Activated naive CD4-positive, alpha-beta T cell treated with anti-CD3 and anti-CD28 coated beads, Interleukin-2, amount 50 U/mL, for 24 hours (primary cell): Measurements from ENCODE around the gene NAMPT.
"Not testable (repeated sequence)": the region's sequence is repeated elsewhere in the genome, so short reads cannot be mapped to it uniquely, and the experiment has no call there.

Experiments
- H3K27ac Mint-ChIP-seq: one replicate; pipeline ENCODE4 v1.8.0; 2021; ENCODE audit warnings: mild to moderate bottlenecking, mixed read lengths
- H3K27me3 Mint-ChIP-seq: one replicate; pipeline ENCODE4 v1.8.0; 2021; ENCODE audit warnings: mixed read lengths
- H3K36me3 Mint-ChIP-seq: one replicate; pipeline ENCODE4 v1.8.0; 2021; ENCODE audit warnings: mixed read lengths
- H3K4me1 Mint-ChIP-seq: one replicate; pipeline ENCODE4 v1.8.0; 2021; ENCODE audit warnings: mixed read lengths
- H3K4me3 Mint-ChIP-seq: one replicate; pipeline ENCODE4 v1.8.0; 2021; ENCODE audit warnings: mild to moderate bottlenecking, mixed read lengths
- H3K9me3 Mint-ChIP-seq: one replicate; pipeline ENCODE4 v1.8.0; 2021; ENCODE audit warnings: mixed read lengths

The NAMPT gene

DNA sequence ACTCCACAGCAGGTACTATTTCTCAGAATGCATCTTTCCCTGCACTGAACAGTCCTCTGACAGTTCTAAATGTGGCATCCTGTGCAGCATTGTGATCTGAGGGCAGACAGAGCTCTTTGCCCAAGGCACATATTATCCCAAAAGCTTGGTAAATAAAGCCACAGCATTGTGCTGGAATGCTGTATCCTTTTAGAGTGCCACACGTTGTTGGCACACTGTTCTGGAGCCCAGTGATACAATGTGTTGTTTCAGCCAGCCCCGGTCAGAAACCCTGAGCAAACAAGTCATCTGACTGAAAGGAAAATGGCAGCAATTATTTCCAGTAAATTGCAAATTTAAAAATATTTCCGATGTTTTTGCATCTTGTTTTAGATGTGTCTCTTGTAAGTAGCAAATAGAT is 45.4 kb downstream of the NAMPT start:
- Mint-ChIP-seq H3K27ac (no peak overlapping the region), H3K4me3 (no peak overlapping the region), H3K27me3 (no peaks in the 10 kb centered on the region), H3K4me1 (no peaks in the 10 kb centered on the region), H3K9me3 (no peaks in the 10 kb centered on the region), H3K36me3 (peaks cover 4% of the 10 kb centered on the region)

- Mint-ChIP-seq H3K4me1 (no peaks in the 10 kb centered on the region), H3K36me3 (peaks cover 3% of the 10 kb centered on the region), H3K27me3 (no peaks in the 10 kb centered on the region), H3K4me3 (no peak overlapping the region), H3K9me3 (no peaks in the 10 kb centered on the region), H3K27ac (no peak overlapping the region)
Observed at GRCh38 chr7:106238830-106239229, 46.0 kb downstream of the NAMPT start.

DNA sequence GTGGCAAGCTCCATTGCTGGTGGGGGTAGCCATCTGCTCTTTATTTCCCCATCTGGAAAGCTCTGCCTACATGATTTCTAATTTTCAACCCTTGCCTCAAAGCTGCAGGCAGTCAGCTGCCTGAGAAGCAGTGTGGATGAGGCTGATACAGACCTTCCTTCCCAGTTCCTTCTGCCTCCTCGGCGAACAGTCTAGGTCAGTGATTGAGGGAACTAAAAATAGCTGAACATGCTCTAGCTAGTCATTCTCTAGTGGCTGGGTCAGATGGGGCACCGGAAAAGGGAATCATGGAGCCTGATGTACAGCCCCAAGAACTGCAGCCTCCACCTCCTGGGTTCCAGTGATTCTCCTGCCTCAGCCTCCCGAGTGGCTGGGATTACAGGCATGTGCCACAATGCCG is 48.7 kb downstream of the NAMPT start:
- no peak overlapping the region for H3K4me3 Mint-ChIP-seq
- H3K27ac Mint-ChIP-seq: no peak overlapping the region
- no peaks in the 10 kb centered on the region for H3K9me3 Mint-ChIP-seq
- no peaks in the 10 kb centered on the region for H3K36me3 Mint-ChIP-seq
- no peaks in the 10 kb centered on the region for H3K4me1 Mint-ChIP-seq
- peaks cover 4% of the 10 kb centered on the region for H3K27me3 Mint-ChIP-seq

DNA sequence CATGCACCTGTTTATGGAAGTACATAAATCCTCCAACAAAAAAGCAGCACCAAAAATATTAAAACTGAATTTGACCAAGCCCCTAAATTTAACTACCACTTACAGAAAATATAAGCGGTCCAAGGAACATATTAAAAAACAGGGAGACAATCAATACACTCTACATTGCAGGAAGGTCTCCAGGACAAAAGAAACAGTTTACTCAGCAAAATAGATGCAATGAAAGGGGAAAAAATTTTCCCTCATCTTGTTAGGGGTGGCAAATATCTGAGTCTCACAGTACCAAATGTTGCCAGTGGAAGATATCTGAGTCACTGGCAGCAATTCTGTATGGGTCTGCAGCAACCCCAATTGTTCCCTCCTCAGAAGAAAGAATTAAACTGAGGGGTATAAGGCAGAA is 50.4 kb downstream of the NAMPT start:
- no peaks in the 10 kb centered on the region for H3K9me3 Mint-ChIP-seq

DNA sequence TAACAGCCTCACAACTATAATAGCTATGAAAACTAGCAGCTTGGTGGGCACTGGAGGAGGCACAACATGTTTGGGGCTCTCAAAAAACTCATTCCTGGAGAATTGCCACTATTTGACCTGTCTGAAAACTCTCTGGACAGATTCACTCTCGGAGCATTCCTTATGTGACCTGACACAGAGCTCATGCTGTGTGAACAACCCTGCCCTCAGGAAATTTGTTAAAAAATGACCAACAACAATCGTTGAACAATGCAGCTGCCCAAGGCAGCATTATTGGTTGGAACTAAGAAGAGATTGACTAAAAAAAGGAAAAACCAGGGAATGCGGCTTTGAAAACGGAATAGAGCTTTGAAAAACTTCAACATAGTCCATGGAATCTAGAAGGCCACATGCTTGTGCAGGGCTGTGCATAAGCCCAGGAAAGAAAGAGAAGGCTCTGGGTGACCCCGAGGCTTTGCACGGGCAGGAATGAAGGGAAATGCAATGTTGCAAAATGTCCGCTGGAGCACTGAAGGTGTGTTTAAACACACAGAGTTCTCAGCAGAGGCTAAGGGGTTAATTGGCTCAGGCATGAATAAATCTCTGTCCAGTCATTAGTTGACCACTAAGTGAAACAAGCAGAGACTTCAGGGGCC is 52.8 kb downstream of the NAMPT start:
- Mint-ChIP-seq H3K9me3 (no peaks in the 10 kb centered on the region), H3K27me3 (peaks cover 9% of the 10 kb centered on the region), H3K36me3 (no peaks in the 10 kb centered on the region), H3K27ac (no peak overlapping the region), H3K4me1 (no peaks in the 10 kb centered on the region), H3K4me3 (no peak overlapping the region)

More for the DNA sequence above, 50.4 kb downstream of the NAMPT start:
- H3K36me3 Mint-ChIP-seq: no peaks in the 10 kb centered on the region
- H3K27ac Mint-ChIP-seq: no peak overlapping the region
- H3K27me3 Mint-ChIP-seq: peaks cover 5% of the 10 kb centered on the region
- no peaks in the 10 kb centered on the region for H3K4me1 Mint-ChIP-seq
- no peak overlapping the region for H3K4me3 Mint-ChIP-seq

GRCh38 chr7:106225856-106226255 is 58.9 kb downstream of the NAMPT start:
- Mint-ChIP-seq H3K4me3 (no peak overlapping the region), H3K27ac (no peak overlapping the region), H3K27me3 (peaks cover 10% of the 10 kb centered on the region), H3K4me1 (no peaks in the 10 kb centered on the region), H3K36me3 (no peaks in the 10 kb centered on the region), H3K9me3 (no peaks in the 10 kb centered on the region)

GRCh38 chr7:106224797-106225196 is 60.0 kb downstream of the NAMPT start:
- H3K4me3 Mint-ChIP-seq: no peak overlapping the region
- H3K4me1 Mint-ChIP-seq: no peaks in the 10 kb centered on the region
- H3K27ac Mint-ChIP-seq: no peak overlapping the region
- no peaks in the 10 kb centered on the region for H3K9me3 Mint-ChIP-seq
- no peaks in the 10 kb centered on the region for H3K36me3 Mint-ChIP-seq
- H3K27me3 Mint-ChIP-seq: peaks cover 10% of the 10 kb centered on the region

DNA sequence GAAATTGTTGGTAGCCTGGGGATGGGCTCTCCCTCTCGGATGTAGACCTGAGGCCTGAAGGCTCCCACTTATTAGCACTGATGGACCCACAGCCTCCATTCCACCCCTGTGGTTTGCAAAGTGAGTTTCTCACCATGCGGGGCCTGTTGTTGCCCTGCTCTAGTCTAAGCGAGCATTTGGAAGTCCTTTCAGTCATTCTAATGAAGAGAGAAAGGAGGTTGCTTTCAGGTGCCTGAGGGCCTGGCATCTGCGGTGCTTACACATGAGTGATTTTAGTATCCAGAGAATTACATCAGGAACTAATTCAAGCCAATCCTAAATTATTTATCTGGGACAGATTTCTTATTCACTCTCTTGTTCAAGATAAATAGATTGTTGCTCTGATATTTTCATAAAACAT is 61.6 kb downstream of the NAMPT start:
- Mint-ChIP-seq H3K27ac (no peak overlapping the region), H3K4me3 (no peak overlapping the region), H3K36me3 (no peaks in the 10 kb centered on the region), H3K4me1 (no peaks in the 10 kb centered on the region), H3K27me3 (peaks cover 6% of the 10 kb centered on the region), H3K9me3 (no peaks in the 10 kb centered on the region)

DNA sequence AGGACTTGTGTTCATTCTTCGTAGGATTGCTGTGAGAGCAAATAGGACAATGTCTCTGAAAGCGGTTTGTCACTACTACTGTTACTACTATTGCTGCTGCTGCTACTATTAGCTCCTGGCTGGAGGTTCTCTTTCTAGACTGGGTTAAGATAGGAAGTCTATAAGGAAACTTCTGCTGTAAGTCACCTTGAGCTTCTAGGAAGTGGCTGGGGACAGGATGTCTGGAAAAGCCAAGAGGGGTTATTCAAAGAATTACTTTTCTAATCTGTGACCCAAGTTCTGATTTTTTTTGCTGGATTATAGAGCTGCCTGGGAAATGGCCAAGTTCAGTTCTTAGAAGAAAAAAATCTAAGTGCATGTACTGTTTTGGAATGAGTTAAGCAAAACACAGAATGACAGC is 62.2 kb downstream of the NAMPT start:
- H3K27ac Mint-ChIP-seq: no peak overlapping the region
- no peaks in the 10 kb centered on the region for H3K36me3 Mint-ChIP-seq
- H3K4me3 Mint-ChIP-seq: no peak overlapping the region
- H3K9me3 Mint-ChIP-seq: no peaks in the 10 kb centered on the region
- no peaks in the 10 kb centered on the region for H3K4me1 Mint-ChIP-seq
- H3K27me3 Mint-ChIP-seq: peaks cover 5% of the 10 kb centered on the region

- H3K9me3 Mint-ChIP-seq: no peaks in the 10 kb centered on the region
- H3K27me3 Mint-ChIP-seq: peaks cover 12% of the 10 kb centered on the region
- H3K27ac Mint-ChIP-seq: no peak overlapping the region
- no peak overlapping the region for H3K4me3 Mint-ChIP-seq
- H3K4me1 Mint-ChIP-seq: no peaks in the 10 kb centered on the region
- no peaks in the 10 kb centered on the region for H3K36me3 Mint-ChIP-seq
Observed at GRCh38 chr7:106220307-106220706, 64.5 kb downstream of the NAMPT start.

DNA sequence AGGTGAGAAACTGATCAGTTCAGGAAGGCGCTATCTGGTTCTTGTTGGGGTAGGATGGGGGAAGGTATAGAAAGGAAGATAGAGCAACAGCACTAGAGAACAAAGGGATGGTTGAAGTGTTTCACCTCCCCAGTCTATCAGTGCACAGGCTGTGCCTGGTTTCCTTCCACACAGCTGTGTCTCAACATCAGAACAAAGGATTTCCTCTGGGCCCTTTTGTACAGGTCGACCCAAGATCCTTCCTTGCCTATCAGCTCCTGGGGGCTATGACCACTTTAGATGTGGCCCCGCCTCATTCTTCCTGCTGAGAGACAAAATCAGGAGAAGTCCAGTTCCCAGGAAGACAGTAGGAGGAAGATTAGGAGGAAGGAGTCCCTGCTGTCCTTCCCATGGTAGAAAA is 65.6 kb downstream of the NAMPT start:
- Mint-ChIP-seq H3K4me1 (no peaks in the 10 kb centered on the region), H3K36me3 (no peaks in the 10 kb centered on the region), H3K27ac (no peak overlapping the region), H3K9me3 (no peaks in the 10 kb centered on the region), H3K4me3 (no peak overlapping the region), H3K27me3 (peaks cover 7% of the 10 kb centered on the region)

- H3K36me3 Mint-ChIP-seq: no peaks in the 10 kb centered on the region
- no peaks in the 10 kb centered on the region for H3K9me3 Mint-ChIP-seq
- no peak overlapping the region for H3K27ac Mint-ChIP-seq
- no peaks in the 10 kb centered on the region for H3K4me1 Mint-ChIP-seq
- H3K4me3 Mint-ChIP-seq: no peak overlapping the region
- peaks cover 7% of the 10 kb centered on the region for H3K27me3 Mint-ChIP-seq
Observed at GRCh38 chr7:106218546-106218945, 66.2 kb downstream of the NAMPT start.

- H3K27me3 Mint-ChIP-seq: peaks cover 9% of the 10 kb centered on the region
- no peaks in the 10 kb centered on the region for H3K9me3 Mint-ChIP-seq
- no peak overlapping the region for H3K27ac Mint-ChIP-seq
- no peaks in the 10 kb centered on the region for H3K36me3 Mint-ChIP-seq
- no peak overlapping the region for H3K4me3 Mint-ChIP-seq
- no peaks in the 10 kb centered on the region for H3K4me1 Mint-ChIP-seq
Observed at GRCh38 chr7:106216923-106217542, 67.8 kb downstream of the NAMPT start.

DNA sequence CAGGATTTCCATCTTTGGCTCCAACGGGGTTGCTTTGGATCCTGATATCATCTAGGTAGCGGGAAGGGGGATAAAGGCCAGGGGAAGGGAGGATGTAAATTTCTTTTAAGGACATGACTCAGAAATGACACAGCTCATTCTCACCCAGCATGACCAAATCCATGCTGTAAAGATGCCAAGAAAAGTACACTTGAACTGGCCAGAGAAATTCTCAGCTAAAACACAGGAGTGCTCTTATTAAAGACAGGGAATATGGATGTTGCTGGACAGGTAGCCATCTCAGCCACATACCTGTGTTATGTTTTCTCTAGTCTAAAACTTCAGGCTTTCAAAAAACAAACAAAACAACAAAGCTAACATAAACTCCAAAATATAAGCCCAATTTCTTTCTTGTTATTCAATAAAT is 68.3 kb downstream of the NAMPT start:
- Mint-ChIP-seq H3K36me3 (no peaks in the 10 kb centered on the region), H3K4me1 (no peaks in the 10 kb centered on the region), H3K4me3 (no peak overlapping the region), H3K27me3 (peaks cover 9% of the 10 kb centered on the region), H3K9me3 (no peaks in the 10 kb centered on the region), H3K27ac (no peak overlapping the region)

- Mint-ChIP-seq H3K9me3 (no peaks in the 10 kb centered on the region), H3K27me3 (peaks cover 9% of the 10 kb centered on the region), H3K27ac (no peak overlapping the region), H3K4me3 (no peak overlapping the region), H3K36me3 (no peaks in the 10 kb centered on the region), H3K4me1 (no peaks in the 10 kb centered on the region)
Observed at GRCh38 chr7:106215868-106216516, 68.8 kb downstream of the NAMPT start.

DNA sequence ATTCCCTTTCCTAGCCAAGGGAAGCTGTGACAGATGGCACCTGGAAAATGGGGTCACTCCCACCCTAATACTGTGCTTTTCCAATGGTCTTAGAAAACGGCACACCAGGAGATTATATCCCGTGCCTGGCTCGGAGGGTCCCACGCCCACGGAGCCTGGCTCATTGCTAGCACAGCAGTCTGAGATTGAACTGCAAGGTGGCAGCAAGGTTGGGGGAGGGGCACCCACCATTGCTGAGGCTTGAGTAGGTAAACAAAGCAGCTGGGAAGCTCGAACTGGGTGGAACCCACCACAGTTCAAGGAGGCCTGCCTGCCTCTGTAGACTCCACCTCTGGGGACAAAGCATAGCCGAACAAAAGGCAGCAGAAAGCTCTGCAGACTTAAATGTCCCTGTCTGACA is 75.8 kb downstream of the NAMPT start:
- H3K4me1 Mint-ChIP-seq, H3K27ac Mint-ChIP-seq, H3K4me3 Mint-ChIP-seq, H3K36me3 Mint-ChIP-seq, H3K9me3 Mint-ChIP-seq: not testable (repeated sequence)
- H3K27me3 Mint-ChIP-seq: peaks cover 13% of the 10 kb centered on the region
